Esophagus mucosa (tissue), 1 donor: ENCODE results near the gene ZFYVE28. TPM values are rescaled to one million over a fixed set of nuclear protein-coding genes. Genes with fewer than 3 reads are reported as not detected.

Experiments
- ATAC-seq: fragments of 200-7000 bp; cut with Tn5 transposase; one replicate; pipeline ENCODE4 v1.9.1; 2020
- total RNA-seq: library from RNA; stranded (reverse); gene quantifications from one replicate; pipeline ENCODE4 v1.2.4, GENCODE V29; 2023
- donor health status: DM: yes; HTN: yes; CAD: no.

Gene ZFYVE28
- total RNA-seq, 1 donor from 2014 or later, result 5.3 TPM

- no peak for ATAC-seq
Observed at GRCh38 chr4:2331519-2332200, 86.8 kb downstream of the ZFYVE28 start.

GRCh38 chr4:2331043-2331420 lies 87.4 kb downstream of the ZFYVE28 start:
- no peak for ATAC-seq

GRCh38 chr4:2330091-2331042 lies 88.1 kb downstream of the ZFYVE28 start:
- peak; percentile 7 for ATAC-seq

DNA sequence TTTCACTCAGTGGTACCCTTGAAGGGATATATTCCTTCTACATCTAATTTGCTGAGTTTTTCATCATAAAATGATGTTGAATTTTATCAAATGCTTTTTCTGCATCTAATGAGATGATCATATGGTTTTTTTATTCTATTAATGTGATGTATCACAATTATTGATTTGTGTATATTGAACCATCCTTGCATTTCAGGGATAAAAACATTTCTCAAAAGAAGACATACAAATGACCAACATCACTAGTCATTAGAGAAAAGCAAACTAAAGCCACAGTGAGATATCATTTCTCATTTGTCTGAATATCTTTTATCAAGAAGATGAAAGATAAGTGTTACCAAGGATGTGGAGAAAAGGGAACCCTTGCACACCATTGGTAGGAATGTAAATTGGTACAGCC lies 90.9 kb downstream of the ZFYVE28 start:
- no peak for ATAC-seq

DNA sequence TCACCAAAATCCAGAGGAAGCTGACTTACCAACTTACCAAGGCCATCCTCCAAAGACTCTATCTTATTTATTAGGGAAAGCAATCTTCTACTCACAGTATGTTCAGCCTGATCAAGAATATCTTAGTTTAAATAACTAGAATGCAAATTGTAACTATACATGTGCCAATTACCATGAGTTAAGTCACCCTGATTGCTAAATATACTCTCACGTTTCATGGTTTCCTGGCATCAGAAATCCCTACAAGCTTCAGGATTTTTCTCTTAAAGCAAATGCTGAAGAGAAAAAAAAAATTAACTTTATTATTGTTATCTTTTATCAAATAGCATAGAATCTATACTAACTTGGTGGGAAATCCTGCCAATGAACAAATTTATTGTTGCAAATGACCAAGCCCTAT lies 93.6 kb downstream of the ZFYVE28 start:
- no peak for ATAC-seq

GRCh38 chr4:2322841-2323240 lies 95.6 kb downstream of the ZFYVE28 start:
- no peak for ATAC-seq

GRCh38 chr4:2322227-2322626 lies 96.2 kb downstream of the ZFYVE28 start:
- no peak for ATAC-seq

DNA sequence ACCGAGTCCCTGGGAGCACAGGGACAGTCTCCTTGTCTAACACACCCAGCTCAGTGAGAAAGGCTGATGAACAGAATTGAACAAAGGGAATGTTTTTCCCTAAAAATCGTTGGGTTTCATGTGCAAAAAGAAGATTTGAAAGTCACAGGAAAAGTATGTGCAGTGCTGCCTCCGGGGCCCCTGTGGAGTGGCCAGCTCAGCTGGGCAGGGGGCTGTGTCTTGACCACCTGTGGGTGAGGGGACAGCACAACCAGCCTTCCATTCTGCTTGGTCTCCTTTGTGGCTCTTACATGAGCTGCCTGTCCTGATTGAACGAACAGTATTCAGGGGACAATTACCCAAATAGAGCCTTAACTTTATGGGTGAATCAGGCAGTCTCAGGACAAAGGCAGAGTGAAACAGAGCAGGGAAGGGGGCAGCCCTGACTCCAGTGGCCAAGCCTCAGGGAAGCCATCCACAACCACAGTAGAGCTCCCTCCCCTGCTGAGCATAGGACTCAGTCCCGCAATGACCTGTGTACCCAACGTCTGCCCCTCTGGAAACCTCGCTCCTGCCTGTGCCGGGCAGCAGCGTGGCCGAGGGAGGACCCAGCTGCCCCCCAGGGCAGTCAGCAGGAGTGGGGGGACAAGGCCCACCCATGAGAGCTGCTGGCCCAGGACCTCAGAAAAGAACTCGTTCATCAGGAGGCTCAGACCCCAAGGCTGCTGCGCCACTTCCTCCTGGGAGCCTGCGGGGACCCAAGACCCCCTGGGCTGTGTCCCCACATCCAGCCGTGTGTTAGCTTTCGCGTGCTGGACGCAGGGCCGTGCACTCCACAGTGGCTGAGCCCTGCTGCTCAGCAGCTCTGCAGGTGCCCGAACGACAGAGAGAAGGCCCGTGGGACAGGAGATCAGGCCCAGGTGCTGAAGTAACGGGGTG lies 96.9 kb downstream of the ZFYVE28 start:
- peak; percentile 11 for ATAC-seq

DNA sequence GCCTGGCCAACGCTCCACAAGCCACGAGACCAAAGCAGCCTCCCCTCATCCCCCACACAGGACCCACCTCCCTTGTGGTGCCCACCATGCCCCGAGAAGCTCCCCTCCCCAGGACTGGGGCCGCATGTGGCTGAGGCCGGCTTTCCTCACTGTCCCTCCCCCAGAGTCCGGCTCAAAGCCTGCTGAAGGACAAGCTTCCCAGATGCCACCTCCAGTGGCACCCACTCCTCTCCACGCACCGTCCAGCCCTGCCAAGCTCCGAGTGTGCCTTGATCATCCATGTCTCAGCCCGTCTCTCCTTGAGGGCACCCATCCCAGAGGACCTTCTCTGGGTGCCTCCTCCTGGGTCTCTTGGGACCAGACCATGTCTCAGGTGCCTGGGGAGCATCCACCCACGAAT lies 97.7 kb downstream of the ZFYVE28 start:
- ATAC-seq, result no peak

DNA sequence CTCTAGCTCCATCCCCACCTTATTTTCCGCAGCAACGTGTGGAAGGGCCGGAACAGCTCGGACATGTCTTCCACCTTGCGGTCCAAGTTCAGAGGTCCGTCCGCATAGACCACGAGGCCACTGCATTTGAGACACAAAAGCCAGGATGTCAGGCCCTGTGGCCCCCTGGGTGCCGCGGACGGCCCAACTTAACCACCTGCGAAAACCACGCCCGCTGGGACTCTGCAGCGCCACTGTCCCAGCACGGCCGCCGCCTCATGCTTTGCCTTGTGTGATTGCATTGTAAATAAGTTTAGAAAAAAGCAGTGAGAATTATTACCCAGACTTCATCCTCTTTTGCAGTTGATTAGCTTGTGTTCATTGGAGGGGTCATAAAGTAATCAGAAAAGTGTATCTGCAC lies 98.3 kb downstream of the ZFYVE28 start:
- ATAC-seq, result no peak

DNA sequence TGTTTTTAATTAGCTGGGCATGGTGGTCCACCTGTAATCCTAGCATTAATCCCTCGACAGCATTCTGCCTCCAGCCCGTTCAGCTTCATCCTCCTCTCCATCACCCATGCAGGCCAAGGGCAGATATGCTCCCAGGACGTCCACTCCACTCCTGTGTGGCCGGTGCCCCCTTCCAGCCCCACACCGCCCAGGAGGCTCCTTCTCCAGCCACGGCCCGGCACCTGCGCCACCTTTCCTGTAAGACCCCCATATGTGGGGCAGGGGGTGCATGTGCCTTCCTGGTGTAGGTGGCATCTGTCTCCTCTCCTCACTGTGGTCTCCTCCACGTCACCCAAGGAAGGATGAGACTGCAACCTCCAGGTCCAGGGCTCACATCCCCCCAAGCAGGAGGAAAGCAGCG lies 99.6 kb downstream of the ZFYVE28 start:
- no peak for ATAC-seq

- no peak for ATAC-seq
Observed at GRCh38 chr4:2318476-2318875, 100.0 kb downstream of the ZFYVE28 start.

GRCh38 chr4:2313366-2313765 lies 105.1 kb downstream of the ZFYVE28 start:
- no peak for ATAC-seq

GRCh38 chr4:2306773-2307410 lies 111.6 kb downstream of the ZFYVE28 start:
- no peak for ATAC-seq

GRCh38 chr4:2305766-2306501 lies 112.5 kb downstream of the ZFYVE28 start:
- peak; percentile 55 for ATAC-seq

GRCh38 chr4:2304877-2305561 lies 113.4 kb downstream of the ZFYVE28 start:
- ATAC-seq, result no peak

GRCh38 chr4:2304321-2304876 lies 114.0 kb downstream of the ZFYVE28 start:
- ATAC-seq, result peak; percentile 7

DNA sequence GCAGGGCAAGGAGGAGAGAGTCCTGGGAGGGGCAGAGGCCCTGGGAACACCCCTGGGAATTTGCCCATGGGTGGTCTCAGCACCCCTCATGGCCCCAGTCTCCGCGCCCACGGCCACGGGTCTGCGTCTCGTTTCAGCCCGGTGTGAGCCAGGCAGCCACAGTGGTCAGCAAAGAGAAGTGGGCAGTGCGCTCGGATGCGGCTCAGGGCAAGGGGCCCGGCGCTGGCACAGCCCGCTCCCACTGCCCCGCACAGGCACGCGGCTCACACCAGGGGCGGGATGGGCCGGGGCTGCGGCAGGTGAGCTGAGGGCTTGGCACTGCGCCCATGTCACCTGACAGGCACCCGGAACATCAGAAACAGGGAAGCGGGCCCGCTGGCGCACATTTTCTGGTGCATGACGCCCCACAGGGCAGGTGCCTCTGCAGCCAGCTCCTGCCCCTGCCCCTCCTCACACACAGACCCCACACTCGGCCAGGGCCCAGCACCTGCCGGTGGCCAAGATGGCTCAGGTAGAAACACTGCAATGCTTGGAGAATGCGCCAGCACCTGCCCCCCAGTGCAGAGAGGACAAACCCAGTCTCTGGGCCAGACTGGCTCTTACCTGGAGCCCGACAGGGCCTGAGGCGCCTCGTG lies 114.6 kb downstream of the ZFYVE28 start:
- no peak for ATAC-seq

- ATAC-seq, result no peak
Observed at GRCh38 chr4:2303121-2303685, 115.2 kb downstream of the ZFYVE28 start.
